NCI-H1048 (cell line): ENCODE data around the gene LIN37.
"Not testable (repeated sequence)": the region's sequence is repeated elsewhere in the genome, so short reads cannot be mapped to it uniquely, and the experiment has no call there.

Source experiments
- DNase-seq: peaks from one replicate; lab custom pipeline; 2025; lab: John Stamatoyannopoulos, UW

LIN37 gene

DNA sequence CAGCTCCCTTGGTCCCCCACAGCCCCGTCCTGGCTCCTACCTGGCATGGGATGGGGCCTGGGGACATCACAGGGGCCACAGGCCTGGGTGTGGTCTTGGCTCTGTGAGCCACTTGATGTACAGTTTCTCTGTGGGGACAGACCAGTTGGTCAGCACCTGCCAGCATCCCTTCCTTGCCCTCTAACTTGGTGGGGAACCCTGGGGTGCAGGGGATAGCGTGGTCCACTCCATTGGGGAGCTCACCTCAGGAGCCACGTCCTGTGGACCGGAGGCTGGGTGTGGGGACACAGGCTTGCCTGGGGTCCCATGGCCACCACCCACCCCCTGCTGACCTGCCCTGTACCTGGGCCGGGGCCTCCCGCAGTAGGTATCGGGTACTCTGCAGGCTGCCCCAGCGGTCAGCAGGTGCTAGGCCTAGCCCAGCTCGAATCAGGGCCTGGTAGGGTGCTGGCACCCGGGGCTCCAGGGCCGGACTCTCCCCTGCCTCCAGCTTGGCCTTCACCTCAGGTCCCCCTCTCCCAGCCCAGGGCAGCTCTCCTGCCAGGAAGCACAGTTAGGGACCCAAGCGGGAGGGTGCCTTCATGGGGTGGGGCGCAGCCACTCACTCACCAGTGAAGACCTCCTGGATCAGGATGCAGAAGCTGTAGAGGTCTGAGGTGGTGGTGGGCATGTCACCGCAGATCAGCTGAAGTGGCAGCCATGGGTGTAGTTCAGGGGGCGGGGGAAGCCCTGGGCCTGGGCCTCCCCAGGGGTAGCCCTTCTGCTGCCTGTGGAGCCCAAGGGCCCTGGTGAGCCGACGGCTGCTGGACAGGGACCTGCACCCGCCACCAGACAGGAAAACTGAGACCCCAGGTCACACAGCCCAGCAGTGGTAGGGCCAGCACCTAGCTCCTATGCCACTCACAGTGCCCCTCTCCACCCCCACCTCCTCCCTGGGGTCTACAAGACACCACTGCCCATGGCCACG, 41.9 kb downstream of the LIN37 start:
- no peak for DNase-seq

DNA sequence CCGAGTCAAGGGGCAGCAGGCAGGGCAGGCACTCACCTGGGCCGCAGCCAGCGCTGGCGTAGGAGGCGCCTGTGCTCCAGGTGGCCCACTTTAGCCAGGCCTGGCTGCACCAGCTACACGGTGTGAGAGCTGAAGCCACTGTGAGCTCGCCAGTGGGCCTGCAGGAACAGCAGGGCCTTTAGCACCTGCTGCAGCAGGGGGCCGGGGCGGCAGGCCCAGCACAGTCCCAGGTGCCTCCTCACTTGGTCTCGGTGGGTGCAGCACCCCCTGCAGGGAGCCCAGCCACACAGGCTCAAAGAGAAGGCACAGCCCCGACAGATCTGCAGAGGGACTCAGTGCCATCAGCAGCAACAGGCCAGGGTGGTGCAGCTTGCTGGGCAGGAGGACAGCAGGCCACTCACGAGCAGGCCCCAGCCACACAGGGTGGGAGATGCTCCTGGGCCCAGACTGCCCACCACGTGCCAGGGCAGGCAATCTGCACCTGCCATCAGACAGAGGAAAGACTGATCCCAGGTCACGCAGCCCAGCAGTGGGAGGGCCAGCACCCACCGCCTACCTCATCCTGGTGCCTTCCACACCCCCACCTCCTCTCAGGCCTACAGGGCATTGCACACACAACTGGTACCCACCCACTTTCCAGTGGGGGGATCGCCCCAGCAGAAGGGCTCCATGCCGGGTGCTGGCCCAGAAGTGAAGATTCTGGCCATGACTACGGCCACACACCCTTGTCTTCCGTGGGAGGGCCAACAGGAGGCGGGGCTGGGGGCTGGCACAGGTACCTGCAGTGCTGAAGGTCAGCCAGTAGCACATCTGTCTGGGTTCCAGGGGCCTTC, 42.8 kb downstream of the LIN37 start:
- no peak for DNase-seq

DNA sequence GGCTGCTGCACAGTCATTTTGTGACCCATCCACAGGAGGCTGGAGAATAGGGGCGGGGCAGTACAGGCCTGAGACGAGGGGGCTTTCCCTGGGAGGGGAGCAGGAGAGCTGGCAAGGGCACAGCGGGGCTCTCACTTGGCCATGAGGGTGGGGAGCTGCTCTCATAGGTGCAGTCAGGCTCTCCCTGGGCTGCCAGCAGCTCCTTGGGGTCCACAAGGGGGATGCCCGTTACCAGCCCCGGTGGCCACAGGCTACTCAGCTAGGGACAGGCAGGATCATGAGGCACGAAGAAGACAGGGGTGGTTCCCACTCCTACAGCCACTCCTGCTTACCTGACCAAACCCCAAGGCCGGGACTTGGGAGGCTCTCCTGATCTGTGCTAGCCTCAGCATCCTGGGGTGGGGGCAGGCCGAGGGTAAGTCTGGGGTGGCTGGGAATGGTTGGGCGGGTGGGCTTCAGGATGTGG, 43.5 kb downstream of the LIN37 start:
- DNase-seq, result no peak

DNA sequence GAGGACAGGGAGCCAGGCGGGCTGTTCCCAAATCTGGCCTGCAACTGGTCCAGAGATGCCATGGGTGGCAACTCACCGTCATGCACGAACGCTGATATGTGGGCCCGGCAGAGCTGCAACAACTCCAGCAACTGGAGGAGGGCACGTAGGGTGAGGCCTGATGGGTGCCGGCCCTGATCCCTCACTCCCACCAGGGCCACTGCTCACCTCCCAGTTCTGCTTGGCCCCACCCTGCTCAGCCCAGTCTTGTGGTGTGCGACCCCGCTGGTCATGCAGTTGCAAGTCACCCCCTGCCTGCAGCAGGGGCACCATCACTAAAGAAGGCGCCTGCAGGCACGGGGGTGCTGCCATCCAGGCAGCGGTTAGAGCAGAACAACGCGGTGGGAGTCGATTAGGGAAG, 43.9 kb downstream of the LIN37 start:
- DNase-seq, result no peak

DNA sequence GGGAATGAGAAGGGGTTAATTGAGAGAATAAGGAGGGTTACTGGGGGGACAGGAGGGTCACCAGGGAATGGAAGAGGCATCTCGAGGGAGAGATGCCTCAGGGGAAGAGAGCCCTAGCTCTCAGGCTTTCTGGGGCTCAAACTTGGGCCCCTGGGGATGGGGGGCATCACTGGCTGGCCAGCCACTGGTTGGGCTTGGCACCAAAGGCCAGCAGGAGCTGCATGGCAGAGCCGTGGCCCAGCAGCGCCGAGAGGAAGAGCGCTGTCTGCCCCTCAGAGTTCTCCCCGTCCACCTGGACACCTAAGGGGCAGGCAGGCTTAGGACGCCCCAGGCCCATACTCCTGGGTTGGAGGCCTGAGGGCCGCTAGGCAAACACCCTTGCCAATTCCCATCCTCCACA, 44.5 kb downstream of the LIN37 start:
- no peak for DNase-seq

DNA sequence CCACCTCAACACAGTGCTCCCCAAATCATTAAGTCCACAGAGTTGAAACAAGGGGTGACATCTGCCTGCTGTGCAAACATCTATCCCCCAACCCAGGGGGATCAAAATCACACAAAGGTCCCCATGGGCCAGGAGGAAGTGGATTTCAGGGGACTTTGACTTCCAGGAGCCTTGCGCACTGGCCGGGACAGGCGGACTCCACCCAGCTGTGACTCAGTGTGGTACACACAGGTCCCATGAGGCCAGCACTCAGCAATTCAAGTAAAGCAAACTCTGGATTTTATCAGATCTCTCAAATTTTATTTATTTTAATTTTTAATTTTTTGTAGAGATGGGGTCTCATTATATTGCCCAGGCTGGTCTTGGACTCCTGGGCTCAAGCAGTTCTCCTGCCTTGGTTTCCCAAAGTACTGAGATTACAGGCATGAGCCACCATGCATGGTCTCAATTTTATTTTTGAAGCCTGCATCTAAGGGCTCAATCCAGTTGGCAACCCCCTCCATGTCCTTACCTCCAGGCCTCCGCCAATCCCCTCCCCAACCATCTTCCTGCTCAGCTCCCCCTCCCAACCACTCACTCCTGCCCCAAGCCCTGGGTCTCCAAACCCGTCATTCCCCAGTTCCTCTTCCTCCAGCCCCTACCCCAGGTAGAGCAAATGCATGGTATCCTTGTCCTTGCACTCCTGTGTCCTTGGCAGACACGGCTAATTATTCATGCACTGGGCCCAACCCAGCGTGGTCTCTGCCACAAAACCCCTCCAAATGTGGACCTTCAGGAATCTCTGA, 45.2 kb downstream of the LIN37 start:
- DNase-seq, result no peak

DNA sequence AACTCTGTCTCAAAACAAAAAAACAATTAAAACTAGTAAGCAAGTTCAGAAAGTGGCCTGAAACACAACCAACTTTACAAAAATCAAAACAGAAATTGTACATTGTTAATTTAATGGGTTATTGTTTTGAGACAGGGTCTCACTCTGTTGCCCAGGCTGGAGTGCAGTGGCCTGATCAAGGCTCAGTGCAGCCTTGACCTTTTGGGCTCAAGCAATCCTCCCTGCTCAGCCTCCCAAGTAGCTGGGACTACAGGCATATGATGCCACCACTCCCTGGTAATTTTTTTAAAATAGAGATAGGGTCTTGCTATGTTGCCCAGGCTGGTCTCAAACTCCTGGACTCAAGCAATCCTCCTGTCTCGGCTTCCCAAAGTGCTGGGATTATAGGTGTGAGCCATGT, 47.2 kb downstream of the LIN37 start:
- DNase-seq, result not testable (repeated sequence)

DNA sequence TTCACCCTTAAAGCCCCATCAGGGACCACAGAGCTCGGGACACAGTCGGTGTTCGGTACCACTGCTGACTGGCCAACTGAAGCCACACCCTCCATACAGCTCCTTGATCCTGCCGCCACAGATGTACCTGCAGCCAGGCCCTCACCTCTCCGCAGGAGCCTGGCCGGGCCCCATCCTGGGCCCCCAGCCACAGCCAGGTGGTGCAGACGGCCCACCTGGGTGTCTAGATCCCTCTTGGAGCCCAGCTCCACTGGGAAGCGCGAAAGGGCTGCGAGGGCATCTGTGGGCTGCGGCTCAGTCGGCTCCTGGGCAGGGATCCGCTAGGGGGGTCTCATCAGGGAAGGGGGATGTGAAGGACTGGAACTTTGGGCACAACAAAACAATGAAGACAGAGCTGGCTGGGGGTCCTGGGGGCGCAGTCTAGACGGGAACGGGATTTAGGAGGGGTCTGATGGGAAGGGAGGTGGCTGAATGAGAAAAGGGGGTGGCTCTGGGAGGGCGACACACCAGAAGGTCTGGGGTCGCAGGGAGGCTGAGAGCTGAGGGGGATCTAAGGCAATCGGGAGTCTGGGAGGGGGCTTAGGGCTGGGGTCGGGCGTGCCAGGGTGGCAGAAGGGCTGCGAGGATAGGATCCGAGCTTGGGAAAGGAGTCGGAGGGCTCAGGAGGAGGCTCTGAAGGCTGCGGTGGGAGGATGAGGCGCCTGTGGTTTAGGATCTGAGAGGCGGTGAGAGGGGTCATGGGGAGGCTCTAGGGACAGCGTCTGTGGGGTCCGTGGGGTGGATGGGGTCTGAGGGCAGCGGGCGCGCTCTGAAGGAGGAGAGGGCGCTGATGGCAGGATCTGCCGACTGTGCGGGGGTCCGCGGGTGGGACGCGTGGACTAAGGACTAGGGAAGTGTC, 48.5 kb downstream of the LIN37 start:
- DNase-seq, result no peak

DNA sequence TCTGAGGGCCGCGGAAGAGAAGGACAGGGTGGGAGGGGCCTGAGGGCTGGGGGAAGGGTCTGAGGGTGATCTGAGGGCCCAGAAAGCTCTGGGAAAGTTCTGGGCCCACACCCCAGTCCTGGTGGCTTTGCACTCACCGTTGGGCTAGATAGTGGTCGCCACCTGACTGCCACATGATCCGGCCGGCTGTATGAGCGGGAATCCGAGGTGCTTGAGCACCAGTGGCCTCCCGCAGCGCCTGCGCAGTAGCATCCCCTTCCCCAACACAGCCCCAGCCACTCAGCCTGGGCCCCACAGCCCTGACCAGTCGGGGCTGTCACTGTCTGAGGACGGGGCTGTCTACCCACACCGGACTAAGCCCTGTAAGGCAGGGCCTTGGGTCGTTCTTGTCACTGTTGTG, 49.3 kb downstream of the LIN37 start:
- DNase-seq, result no peak

DNA sequence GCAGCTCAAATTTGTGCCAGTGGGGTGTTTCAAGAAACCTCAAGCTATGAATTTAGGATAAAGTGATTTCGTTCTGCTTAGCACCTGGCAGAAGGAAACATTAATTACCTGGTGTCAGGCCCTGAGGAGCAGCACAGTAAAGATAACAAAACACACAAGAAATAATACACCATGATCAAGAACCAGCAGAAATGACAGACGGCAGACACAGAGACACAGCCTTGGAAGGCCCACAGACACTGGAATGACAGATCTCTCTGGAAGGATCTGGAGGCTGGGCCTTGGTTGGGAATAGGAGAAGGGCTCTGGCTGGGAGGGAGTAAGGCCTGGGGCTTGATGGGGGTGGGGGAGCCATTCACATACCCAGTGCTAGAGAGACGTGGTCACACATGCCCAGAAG, 53.5 kb downstream of the LIN37 start:
- DNase-seq, result no peak
